K562 (cell line): ENCODE measurements around the gene GARIN5B. TPM values are rescaled to one million over a fixed set of nuclear protein-coding genes. Genes with fewer than 3 reads are reported as not detected.

Experiments used
- CHCHD3 ChIP-seq: fragments of 250-450 bp; sonication (Bioruptor Pico); IDR thresholded peaks from 2 replicates; pipeline ENCODE4 v2.1.2; 2022; ENCODE audit warnings: mild to moderate bottlenecking
- CUX1 ChIP-seq: fragments of 200-800 bp; sonication (Bioruptor generic); IDR thresholded peaks from 2 replicates; pipeline ENCODE4 v1.6.1; 2016; ENCODE audit warnings: missing genetic modification characterization, missing compliant biosample characterization
- HNRNPLL ChIP-seq: fragments of 200-400 bp; formaldehyde crosslinking; IDR thresholded peaks from 2 replicates; pipeline ENCODE4 v1.6.1; 2017; ENCODE audit warnings: low read length, low read depth, mild to moderate bottlenecking; ENCODE audit not compliant: poor library complexity, severe bottlenecking
- IRF9 ChIP-seq: fragments of 450-650 bp; IDR thresholded peaks from 2 replicates; pipeline ENCODE4 v1.6.1; 2016; ENCODE audit warnings: missing biosample characterization, missing genetic modification characterization
- MTA2 ChIP-seq: fragments of 450-650 bp; IDR thresholded peaks from 2 replicates; pipeline ENCODE4 v1.6.1; 2016; ENCODE audit warnings: low read depth
- POLR2AphosphoS5 ChIP-seq: IDR thresholded peaks from 2 replicates; pipeline ENCODE4 v1.6.1; 2011; ENCODE audit warnings: mild to moderate bottlenecking, low read depth, low read length, moderate library complexity; ENCODE audit not compliant: control insufficient read depth, insufficient read depth
- POLR2G ChIP-seq: fragments of 200-400 bp; formaldehyde crosslinking; IDR thresholded peaks from 2 replicates; pipeline ENCODE4 v1.6.1; 2017; ENCODE audit warnings: low read depth, mild to moderate bottlenecking, antibody characterized with exemption, low read length, moderate library complexity
- RAD51 ChIP-seq: fragments of 450-650 bp; IDR thresholded peaks from 2 replicates; pipeline ENCODE4 v1.7.1; 2016; ENCODE audit warnings: low read depth, mild to moderate bottlenecking, borderline replicate concordance
- RBFOX2 ChIP-seq: fragments of 200-400 bp; formaldehyde crosslinking; IDR thresholded peaks from 2 replicates; pipeline ENCODE4 v1.6.1; 2017; ENCODE audit warnings: low read depth, mild to moderate bottlenecking, low read length, moderate library complexity
- TFAM ChIP-seq: fragments of 250-450 bp; sonication (Bioruptor Pico); conservative IDR thresholded peaks from 2 replicates; pipeline ENCODE4 v1.5.0; 2021; ENCODE audit warnings: mild to moderate bottlenecking, moderate library complexity
- TOE1 ChIP-seq, 2 experiments: fragments of 450-650 bp in 1 of 2; sonication (generic) in 1 of 2; formaldehyde crosslinking in 1 of 2; IDR thresholded peaks; 2 replicates each; pipeline versions ENCODE4 v1.7.1 to v1.8.0; 2016 to 2022; ENCODE audit warnings: borderline replicate concordance in 2 of 2, mild to moderate bottlenecking in 2 of 2, antibody characterized with exemption in 1 of 2, inconsistent platforms in 1 of 2, low read depth in 1 of 2, missing genetic modification reagents in 1 of 2, moderate library complexity in 1 of 2
- ZNF197 ChIP-seq: fragments of 200-800 bp; sonication (Bioruptor generic); IDR thresholded peaks from 2 replicates; pipeline ENCODE4 v1.6.1; 2016; ENCODE audit warnings: low read depth, missing genetic modification characterization, missing compliant biosample characterization
- polyA plus RNA-seq, 8 experiments: library from polyadenylated mRNA; depleted of rRNA in 4 of 8; stranded (reverse) in 5 of 8; unstranded in 3 of 8; fragments of >200 nt; fragmentation: Nextera tagmentation in 2 of 8; fragmentation: Illumina TruSeq in 1 of 8; extraction: Ambion mirVana in 2 of 8; extraction: Trizol in 1 of 8; gene quantifications; 2 replicates each; pipeline versions ENCODE4 v1.2.1 to v1.2.3, GENCODE V29; 2011 to 2014; ENCODE audit warnings: inconsistent platforms in 1 of 8, missing spikeins in 1 of 8
- total RNA-seq, 7 experiments: library from RNA; depleted of rRNA in 6 of 7; stranded (reverse); fragments of >200 nt in 6 of 7; fragmentation: Illumina TruSeq in 2 of 7; extraction: Trizol in 2 of 7; gene quantifications; 2 replicates each; pipeline versions ENCODE4 v1.2.1 to v1.2.3, GENCODE V29; 2011 to 2021; ENCODE audit warnings: low replicate concordance in 1 of 7
- TF ChIP-seq, protein P1 (sequence below): fragments of 250-450 bp; sonication (Bioruptor Pico); IDR thresholded peaks from 2 replicates; pipeline ENCODE4 v1.4.0; 2020; ENCODE audit warnings: mild to moderate bottlenecking, moderate library complexity, borderline replicate concordance
- TF ChIP-seq, protein P2 (sequence below), 3 experiments: IDR thresholded peaks in 2 of 3; conservative IDR thresholded peaks in 1 of 3; 2 replicates each; pipeline ENCODE4 v1.5.1; 2011 to 2012; ENCODE audit warnings: low read length in 3 of 3, mild to moderate bottlenecking in 3 of 3, control low read depth in 2 of 3, improper control_type of control experiment in 1 of 3, inconsistent platforms in 1 of 3, low read depth in 1 of 3, mixed read lengths in 1 of 3, moderate library complexity in 1 of 3; ENCODE audit not compliant: insufficient read depth in 2 of 3

The GARIN5B gene
- total and polyA plus RNA-seq, 9 of the 15 experiments (the other 6 are each of a cell fraction or from before 2014, with no cell fraction given): not detected

DNA sequence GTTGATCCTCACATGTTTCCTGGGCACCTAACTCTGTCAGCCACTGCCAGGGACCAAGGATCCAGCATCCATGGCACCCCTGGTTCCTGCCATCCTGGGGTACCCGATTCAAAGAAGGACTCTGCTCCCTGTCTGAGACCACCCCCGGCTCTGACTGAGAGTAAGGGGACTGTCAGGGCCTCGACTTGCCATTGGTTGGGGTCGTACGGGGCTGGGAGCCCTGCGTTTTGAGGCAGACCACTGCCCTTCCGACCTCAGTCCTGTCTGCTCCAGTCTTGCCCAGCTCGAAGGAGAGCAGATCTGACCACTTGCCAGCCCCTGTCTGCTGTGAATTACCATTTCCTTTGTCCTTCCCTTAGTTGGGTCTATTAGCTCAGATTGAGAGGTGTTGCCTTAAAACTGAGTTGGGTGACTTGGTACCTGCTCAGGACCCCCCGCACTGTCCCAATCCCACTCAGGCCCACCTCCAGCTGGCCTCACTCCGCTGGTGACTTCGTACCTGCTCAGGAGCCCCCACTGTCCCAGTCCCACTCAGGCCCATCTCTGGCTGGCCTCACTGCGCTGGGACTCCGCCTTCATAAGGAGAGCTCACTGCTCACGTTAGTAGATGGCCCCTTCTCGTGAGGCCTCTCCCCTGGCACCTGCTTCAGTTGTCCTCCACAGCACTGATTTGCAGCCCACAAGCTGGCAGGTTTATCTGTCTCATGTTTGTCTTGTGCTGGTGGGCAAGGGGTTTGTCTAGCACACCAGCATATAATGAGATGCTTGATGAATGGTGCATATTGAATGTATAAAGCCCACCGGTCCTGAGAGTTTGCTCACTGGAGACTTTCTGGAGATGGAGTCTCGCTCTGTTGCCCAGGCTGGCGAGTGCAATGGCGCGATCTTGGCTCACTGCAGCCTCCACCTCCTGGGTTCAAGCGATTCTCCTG, 26.6 kb upstream of the GARIN5B start (continued):
- no peak for TF ChIP-seq RAD51
- TF ChIP-seq CUX1 (CRISPR knock-in tag): no peak
- TF ChIP-seq, protein P1, sequence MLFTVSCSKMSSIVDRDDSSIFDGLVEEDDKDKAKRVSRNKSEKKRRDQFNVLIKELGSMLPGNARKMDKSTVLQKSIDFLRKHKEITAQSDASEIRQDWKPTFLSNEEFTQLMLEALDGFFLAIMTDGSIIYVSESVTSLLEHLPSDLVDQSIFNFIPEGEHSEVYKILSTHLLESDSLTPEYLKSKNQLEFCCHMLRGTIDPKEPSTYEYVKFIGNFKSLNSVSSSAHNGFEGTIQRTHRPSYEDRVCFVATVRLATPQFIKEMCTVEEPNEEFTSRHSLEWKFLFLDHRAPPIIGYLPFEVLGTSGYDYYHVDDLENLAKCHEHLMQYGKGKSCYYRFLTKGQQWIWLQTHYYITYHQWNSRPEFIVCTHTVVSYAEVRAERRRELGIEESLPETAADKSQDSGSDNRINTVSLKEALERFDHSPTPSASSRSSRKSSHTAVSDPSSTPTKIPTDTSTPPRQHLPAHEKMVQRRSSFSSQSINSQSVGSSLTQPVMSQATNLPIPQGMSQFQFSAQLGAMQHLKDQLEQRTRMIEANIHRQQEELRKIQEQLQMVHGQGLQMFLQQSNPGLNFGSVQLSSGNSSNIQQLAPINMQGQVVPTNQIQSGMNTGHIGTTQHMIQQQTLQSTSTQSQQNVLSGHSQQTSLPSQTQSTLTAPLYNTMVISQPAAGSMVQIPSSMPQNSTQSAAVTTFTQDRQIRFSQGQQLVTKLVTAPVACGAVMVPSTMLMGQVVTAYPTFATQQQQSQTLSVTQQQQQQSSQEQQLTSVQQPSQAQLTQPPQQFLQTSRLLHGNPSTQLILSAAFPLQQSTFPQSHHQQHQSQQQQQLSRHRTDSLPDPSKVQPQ: no peak
- TF ChIP-seq, protein P2, sequence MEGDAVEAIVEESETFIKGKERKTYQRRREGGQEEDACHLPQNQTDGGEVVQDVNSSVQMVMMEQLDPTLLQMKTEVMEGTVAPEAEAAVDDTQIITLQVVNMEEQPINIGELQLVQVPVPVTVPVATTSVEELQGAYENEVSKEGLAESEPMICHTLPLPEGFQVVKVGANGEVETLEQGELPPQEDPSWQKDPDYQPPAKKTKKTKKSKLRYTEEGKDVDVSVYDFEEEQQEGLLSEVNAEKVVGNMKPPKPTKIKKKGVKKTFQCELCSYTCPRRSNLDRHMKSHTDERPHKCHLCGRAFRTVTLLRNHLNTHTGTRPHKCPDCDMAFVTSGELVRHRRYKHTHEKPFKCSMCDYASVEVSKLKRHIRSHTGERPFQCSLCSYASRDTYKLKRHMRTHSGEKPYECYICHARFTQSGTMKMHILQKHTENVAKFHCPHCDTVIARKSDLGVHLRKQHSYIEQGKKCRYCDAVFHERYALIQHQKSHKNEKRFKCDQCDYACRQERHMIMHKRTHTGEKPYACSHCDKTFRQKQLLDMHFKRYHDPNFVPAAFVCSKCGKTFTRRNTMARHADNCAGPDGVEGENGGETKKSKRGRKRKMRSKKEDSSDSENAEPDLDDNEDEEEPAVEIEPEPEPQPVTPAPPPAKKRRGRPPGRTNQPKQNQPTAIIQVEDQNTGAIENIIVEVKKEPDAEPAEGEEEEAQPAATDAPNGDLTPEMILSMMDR (IDR thresholded peaks at IDR 0.05 in 2 of 3, conservative IDR thresholded peaks at IDR 0.05 in 1 of 3; ENCODE audit: insufficient read depth in 2 of 3, low read depth in 1 of 3, low read length in 3 of 3): no peak
- TF ChIP-seq ZNF197 (CRISPR knock-in tag): no peak
- TF ChIP-seq POLR2G: 0 out of 2 replicates have a peak, but pooled peaks have one; percentile 12
- no peak for TF ChIP-seq IRF9 (tag)
- no peak for TF ChIP-seq TFAM (CRISPR knock-in tag)
- TF ChIP-seq MTA2: no peak
- peak; percentile 48; the same call in 1 of the 2 replicates for TF ChIP-seq POLR2AphosphoS5
- TF ChIP-seq TOE1 (IDR thresholded peaks at IDR 0.05; ENCODE audit: borderline replicate concordance): no peak
- TF ChIP-seq TOE1 (CRISPR knock-in tag; IDR thresholded peaks at IDR 0.05; ENCODE audit: borderline replicate concordance, low read depth): no peak
- TF ChIP-seq RBFOX2: peak; percentile 43
- TF ChIP-seq HNRNPLL: no peak
- no peak for TF ChIP-seq CHCHD3 (CRISPR knock-in tag)
